ENCODE data around the gene CYP27B1. TPM values are rescaled to one million over a fixed set of nuclear protein-coding genes. Genes with fewer than 3 reads are reported as not detected.
A peak's percentile ranks its signal among the peaks of the same experiment; 100 is the strongest.

CYP27B1 gene
- total RNA-seq, 6 donors from 2014 or later, result 0.98 to 5.2 (median 2.5) TPM; not detected in 1

DNA sequence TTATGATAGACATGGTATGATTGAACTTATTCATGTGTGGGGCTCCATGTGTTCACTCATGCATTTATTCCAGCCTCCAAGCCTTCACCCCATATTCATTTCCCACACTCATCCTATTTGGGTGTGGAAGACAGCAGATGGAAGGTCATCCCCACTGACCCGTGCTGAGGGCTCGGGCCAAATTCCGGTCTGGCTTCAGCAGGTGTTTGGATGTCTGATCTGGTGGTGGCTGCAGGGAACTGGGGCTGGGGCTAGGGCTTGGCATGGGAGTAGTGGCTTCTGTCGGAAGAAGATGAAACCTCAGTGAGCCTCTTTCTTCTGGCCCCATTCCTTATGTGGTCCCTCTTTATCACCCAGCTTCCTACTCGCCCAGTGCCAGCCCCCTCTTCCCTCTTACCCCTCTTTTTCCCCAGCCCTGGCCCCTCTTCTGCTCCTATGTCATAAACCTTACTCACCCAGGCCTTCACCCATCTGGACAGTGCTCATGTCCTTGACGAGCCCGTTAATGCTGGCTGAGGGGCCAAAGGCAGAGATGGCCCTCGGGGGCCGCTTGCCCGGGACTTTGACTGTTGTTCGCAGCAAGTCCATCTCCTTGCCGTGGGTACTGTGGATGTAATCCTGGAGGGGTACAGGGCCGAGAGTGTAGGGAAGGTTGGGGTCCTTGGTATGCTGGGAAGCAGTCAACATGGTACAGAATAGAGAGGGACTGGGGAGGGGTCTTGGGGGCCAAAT lies 36.4 kb downstream of the CYP27B1 start:
- H3K36me3 ChIP-seq, result peaks cover 0 to 19% (median 9%) of the 10 kb centered on the region in 4 donors
- peaks cover 0 to 7% (median 2%) of the 10 kb centered on the region in 4 donors for H3K27me3 ChIP-seq
- TF ChIP-seq EP300 (IDR thresholded peaks at IDR 0.05) (no peak), POLR2AphosphoS5 (IDR thresholded peaks at IDR 0.05) (no peak), POLR2A (IDR thresholded peaks at IDR 0.05) (no peak)
- TF ChIP-seq, protein P1, sequence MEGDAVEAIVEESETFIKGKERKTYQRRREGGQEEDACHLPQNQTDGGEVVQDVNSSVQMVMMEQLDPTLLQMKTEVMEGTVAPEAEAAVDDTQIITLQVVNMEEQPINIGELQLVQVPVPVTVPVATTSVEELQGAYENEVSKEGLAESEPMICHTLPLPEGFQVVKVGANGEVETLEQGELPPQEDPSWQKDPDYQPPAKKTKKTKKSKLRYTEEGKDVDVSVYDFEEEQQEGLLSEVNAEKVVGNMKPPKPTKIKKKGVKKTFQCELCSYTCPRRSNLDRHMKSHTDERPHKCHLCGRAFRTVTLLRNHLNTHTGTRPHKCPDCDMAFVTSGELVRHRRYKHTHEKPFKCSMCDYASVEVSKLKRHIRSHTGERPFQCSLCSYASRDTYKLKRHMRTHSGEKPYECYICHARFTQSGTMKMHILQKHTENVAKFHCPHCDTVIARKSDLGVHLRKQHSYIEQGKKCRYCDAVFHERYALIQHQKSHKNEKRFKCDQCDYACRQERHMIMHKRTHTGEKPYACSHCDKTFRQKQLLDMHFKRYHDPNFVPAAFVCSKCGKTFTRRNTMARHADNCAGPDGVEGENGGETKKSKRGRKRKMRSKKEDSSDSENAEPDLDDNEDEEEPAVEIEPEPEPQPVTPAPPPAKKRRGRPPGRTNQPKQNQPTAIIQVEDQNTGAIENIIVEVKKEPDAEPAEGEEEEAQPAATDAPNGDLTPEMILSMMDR (IDR thresholded peaks at IDR 0.05), result no peak
- no peak overlapping the region for H3K4me3 ChIP-seq
- no peak for ATAC-seq (ENCODE audit: low FRiP score in 2 of 2)
- no peaks in the 10 kb centered on the region for H3K9me3 ChIP-seq
- peaks cover 8 to 25% (median 15%) of the 10 kb centered on the region in 4 donors for H3K4me1 ChIP-seq
- WGBS, 2 donors, result 84% methylated on average over 13 of the region's 13 CpGs
- DNase-seq, result peak in 1 of 2 donors; percentile 52
- H3K27ac ChIP-seq, result no peak overlapping the region

DNA sequence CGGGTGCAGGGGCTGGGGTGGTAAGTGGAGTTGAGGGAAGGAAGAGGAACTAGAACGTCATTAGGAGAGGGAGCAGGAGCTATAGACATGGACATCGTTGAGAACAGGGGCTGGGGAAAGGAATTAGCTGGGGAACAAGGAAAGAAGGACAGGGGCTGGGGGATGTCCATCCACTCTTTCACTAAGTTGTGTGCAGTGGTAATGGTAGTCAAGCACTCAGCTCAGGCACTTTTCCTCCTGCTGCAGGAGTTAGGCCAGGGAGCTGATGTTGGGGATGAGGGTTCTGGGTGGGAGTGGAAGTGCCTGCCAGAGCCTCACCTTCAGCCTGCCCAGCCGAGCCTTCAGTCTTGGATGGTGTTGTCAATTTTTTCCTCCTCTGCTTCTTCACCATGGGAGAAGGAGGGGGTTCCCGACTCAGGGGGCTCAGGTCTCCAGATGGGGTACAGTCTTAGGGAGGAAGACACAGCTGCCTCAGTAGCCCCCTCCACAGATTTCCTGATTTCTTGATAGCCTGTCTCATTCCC lies 37.5 kb downstream of the CYP27B1 start:
- Histone ChIP-seq H3K36me3 (peaks cover 0 to 19% (median 9%) of the 10 kb centered on the region in 4 donors), H3K27me3 (no peaks in the 10 kb centered on the region), H3K4me3 (no peak overlapping the region), H3K27ac (no peak overlapping the region), H3K4me1 (peaks cover 7 to 24% (median 15%) of the 10 kb centered on the region in 4 donors), H3K9me3 (no peaks in the 10 kb centered on the region)
- TF ChIP-seq, protein P1 (IDR thresholded peaks at IDR 0.05), result no peak
- TF ChIP-seq EP300 (IDR thresholded peaks at IDR 0.05), result no peak
- no peak for TF ChIP-seq POLR2AphosphoS5 (IDR thresholded peaks at IDR 0.05)
- TF ChIP-seq POLR2A (IDR thresholded peaks at IDR 0.05), result no peak
- DNase-seq (no peak), ATAC-seq (ENCODE audit: low FRiP score in 2 of 2) (no peak)
- WGBS, 2 donors, result 58 to 61% methylated on average over 4 to 5 of the region's 5 CpGs

DNA sequence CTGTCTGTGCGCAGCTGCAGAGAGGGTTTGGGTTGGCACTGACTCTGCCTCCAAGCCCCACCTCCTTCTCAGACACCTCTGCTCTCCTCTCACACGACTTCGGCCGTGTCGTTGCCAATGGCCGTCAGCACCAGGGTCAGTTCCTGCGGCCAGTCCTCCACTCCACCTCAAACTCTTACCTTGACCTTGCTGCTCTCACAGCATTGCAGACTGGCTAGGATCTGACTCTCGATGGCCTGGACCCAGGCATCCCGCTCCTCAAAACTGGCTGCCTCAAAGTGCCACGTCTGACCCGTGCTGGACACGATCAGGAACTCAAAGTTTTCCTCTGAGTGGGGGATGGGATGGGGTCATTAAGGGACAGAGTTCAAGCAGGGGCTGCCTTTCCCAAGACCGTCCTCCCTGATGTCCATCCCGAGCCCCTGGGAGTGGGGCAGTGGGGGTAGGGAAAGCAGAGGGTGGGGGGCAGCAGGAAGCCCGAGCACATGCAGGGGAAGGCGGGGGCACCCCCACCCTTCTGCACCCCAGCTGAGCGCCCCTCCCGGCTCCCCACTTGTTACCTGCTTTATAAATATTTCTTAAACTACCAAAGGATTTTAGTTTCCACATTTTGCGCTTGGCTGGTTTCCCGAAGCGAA lies 39.0 kb downstream of the CYP27B1 start:
- Histone ChIP-seq H3K36me3 (peaks cover 0 to 18% (median 8%) of the 10 kb centered on the region in 4 donors), H3K4me1 (peaks cover 7 to 24% (median 15%) of the 10 kb centered on the region in 4 donors), H3K4me3 (no peak overlapping the region), H3K27ac (no peak overlapping the region), H3K9me3 (no peaks in the 10 kb centered on the region), H3K27me3 (no peaks in the 10 kb centered on the region)
- no peak for ATAC-seq (ENCODE audit: low FRiP score in 2 of 2)
- TF ChIP-seq POLR2AphosphoS5 (IDR thresholded peaks at IDR 0.05), result no peak
- TF ChIP-seq POLR2A (IDR thresholded peaks at IDR 0.05), result no peak
- TF ChIP-seq, protein P1 (IDR thresholded peaks at IDR 0.05), result no peak
- TF ChIP-seq EP300 (IDR thresholded peaks at IDR 0.05), result no peak
- DNase-seq, result no peak
- WGBS, 2 donors, result 57 to 70% methylated on average over 21 of the region's 21 CpGs

DNA sequence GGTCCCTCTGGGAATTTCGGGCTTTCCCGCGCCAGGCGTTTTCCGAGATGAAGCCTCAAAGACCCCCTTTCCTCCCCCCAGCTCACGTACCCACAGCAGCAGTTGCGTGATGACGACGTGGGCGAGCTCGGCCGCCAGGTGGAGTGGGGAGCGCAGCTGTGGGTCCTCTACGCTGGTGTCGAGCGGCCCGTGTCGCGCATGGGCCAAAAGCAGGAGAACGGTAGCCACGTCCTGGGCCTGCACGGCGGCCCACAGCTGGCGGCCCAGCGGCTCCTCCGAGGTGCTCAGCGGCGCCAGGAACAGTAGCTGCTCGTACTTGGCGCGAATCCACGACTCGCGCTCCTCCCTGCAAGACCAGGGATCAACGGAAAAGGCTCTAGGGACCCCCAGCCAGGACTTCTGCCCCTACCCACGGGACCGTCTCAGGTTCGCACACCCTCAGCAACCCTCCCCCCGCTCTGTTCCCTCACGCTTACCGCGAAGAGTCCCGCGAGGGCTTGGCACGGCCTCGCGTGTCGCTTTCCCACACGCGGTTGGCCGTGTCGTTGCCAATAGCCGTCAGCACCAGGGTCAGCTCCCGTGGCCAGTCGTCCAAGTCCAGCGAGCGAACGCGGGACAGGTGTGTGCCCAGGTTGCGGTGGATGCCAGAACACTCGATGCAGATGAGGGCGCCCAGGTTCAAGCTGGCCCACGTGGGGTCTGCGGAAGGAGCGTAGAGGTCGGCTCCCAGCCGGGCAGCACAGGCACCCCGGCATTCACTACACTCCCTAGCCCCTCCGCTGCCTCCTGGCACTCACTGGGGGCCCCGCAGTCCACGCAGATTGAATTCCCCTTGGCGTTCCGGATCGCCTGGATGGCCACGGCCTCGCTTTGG lies 39.8 kb downstream of the CYP27B1 start:
- ATAC-seq (ENCODE audit: low FRiP score in 2 of 2) (peak; percentile 1 to 35), DNase-seq (peak in 1 of 2 donors; percentile 88)
- 66 to 70% methylated on average over 37 to 66 of the region's 76 CpGs for WGBS, 2 donors
- no peaks in the 10 kb centered on the region for H3K27me3 ChIP-seq
- peaks cover 7 to 24% (median 15%) of the 10 kb centered on the region in 4 donors for H3K4me1 ChIP-seq
- TF ChIP-seq, protein P1 (IDR thresholded peaks at IDR 0.05), result peak in 5 of 6 experiments; percentile 14 to 60 (median 35)
- no peak for TF ChIP-seq POLR2AphosphoS5 (IDR thresholded peaks at IDR 0.05)
- no peak for TF ChIP-seq EP300 (IDR thresholded peaks at IDR 0.05)
- TF ChIP-seq POLR2A (IDR thresholded peaks at IDR 0.05), result no peak
- H3K36me3 ChIP-seq, result peaks cover 0 to 18% (median 8%) of the 10 kb centered on the region in 4 donors
- peak overlapping the region; percentile 62 to 89 (median 70) for H3K4me3 ChIP-seq
- H3K9me3 ChIP-seq, result no peaks in the 10 kb centered on the region
- peak overlapping the region; percentile 60 to 80 (median 68) for H3K27ac ChIP-seq

Data from upper lobe of left lung (tissue), 6 donors.